ENCODE data around the gene PLD5.

- TF ChIP-seq POLR2AphosphoS5 (IDR thresholded peaks at IDR 0.05; ENCODE audit: low read depth, low read length) (no peak), TAF1 (IDR thresholded peaks at IDR 0.05; ENCODE audit: borderline replicate concordance, low read depth, low read length) (no peak), POLR2A (IDR thresholded peaks at IDR 0.05; ENCODE audit: low read depth, low read length) (no peak)
These were observed 437.8 kb downstream of the PLD5 start for GRCh38 chr1:242086706-242087105.
